Retinal pigment epithelial cell (primary cell): ENCODE measurements around the gene TBCD.

Experiments used
- DNase-seq: peaks from one replicate; pipeline ENCODE4 v3.0.0-alpha.2; 2010; ENCODE audit warnings: low read depth
- H3K4me3 ChIP-seq: 2 replicates; pipeline ENCODE4 v1.5.1; 2011; ENCODE audit warnings: mild to moderate bottlenecking, low read length, control low read depth, moderate library complexity
- CTCF ChIP-seq: conservative IDR thresholded peaks from 2 replicates; pipeline ENCODE4 v1.5.1; 2011; ENCODE audit warnings: low read depth, low read length, control low read depth, inconsistent platforms

Gene TBCD

GRCh38 chr17:82940226-82941020 is 188.6 kb downstream of the TBCD start:
- TF ChIP-seq CTCF, result no peak
- no peak for DNase-seq
- no peak overlapping the region for H3K4me3 ChIP-seq

- TF ChIP-seq CTCF, result no peak
- no peak for DNase-seq
- no peak overlapping the region for H3K4me3 ChIP-seq
Observed at GRCh38 chr17:82941021-82942001, 189.4 kb downstream of the TBCD start.

GRCh38 chr17:82942166-82943130 is 190.6 kb downstream of the TBCD start:
- TF ChIP-seq CTCF, result no peak
- DNase-seq, result no peak
- no peak overlapping the region for H3K4me3 ChIP-seq

- no peak for TF ChIP-seq CTCF
- H3K4me3 ChIP-seq, result no peak overlapping the region
- no peak for DNase-seq
Observed at GRCh38 chr17:82943339-82943738, 191.5 kb downstream of the TBCD start.

- no peak for DNase-seq
- H3K4me3 ChIP-seq, result no peak overlapping the region
- no peak for TF ChIP-seq CTCF
Observed at GRCh38 chr17:82943751-82944150, 191.9 kb downstream of the TBCD start.

GRCh38 chr17:82944990-82945389 is 193.1 kb downstream of the TBCD start:
- no peak for TF ChIP-seq CTCF
- DNase-seq, result no peak
- no peak overlapping the region for H3K4me3 ChIP-seq
